Panc1 (cell line): ENCODE results near the gene CD99.

Source experiments
- POLR2AphosphoS5 ChIP-seq: IDR thresholded peaks from 2 replicates; pipeline ENCODE4 v1.6.1; 2012; ENCODE audit warnings: mild to moderate bottlenecking, low read depth, low read length, moderate library complexity
- TF ChIP-seq, protein P1 (sequence below): fragments of 450-650 bp; IDR thresholded peaks from 2 replicates; pipeline ENCODE4 v1.5.1; 2017; ENCODE audit warnings: mild to moderate bottlenecking
- TF ChIP-seq, protein P2 (sequence below), 2 experiments: IDR thresholded peaks; 2 replicates each; pipeline ENCODE4 v1.6.1; 2011 to 2012; ENCODE audit warnings: low read depth in 2 of 2, control low read depth in 1 of 2, low read length in 1 of 2, mild to moderate bottlenecking in 1 of 2, moderate library complexity in 1 of 2; ENCODE audit not compliant: insufficient read depth in 1 of 2

DNA sequence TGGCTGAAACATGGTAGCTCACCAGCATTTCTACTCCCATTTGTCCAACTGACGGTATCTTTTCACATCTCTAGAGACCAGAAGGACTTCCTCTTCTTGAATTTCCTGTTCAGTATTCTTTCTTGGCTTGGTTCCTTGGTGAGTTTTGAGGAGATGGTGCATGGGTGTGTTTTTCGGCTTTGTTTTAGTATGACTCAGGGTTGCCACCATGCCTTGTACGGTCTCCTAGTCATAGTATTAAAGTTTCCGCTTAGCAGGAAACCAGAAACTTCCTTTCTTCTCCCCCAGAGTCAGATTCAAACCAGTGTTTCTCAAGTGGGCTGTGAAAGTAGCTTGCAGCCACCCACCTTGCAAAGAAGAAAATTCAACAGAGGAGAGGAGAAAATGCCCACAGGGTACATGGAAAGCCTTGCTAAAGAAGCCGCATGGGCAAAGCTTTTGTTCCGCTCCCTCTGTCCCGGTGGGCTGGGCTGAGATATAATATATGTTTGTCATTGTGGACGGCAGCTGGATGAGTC lies 5.7 kb downstream of the CD99 start:
- TF ChIP-seq, protein P1, sequence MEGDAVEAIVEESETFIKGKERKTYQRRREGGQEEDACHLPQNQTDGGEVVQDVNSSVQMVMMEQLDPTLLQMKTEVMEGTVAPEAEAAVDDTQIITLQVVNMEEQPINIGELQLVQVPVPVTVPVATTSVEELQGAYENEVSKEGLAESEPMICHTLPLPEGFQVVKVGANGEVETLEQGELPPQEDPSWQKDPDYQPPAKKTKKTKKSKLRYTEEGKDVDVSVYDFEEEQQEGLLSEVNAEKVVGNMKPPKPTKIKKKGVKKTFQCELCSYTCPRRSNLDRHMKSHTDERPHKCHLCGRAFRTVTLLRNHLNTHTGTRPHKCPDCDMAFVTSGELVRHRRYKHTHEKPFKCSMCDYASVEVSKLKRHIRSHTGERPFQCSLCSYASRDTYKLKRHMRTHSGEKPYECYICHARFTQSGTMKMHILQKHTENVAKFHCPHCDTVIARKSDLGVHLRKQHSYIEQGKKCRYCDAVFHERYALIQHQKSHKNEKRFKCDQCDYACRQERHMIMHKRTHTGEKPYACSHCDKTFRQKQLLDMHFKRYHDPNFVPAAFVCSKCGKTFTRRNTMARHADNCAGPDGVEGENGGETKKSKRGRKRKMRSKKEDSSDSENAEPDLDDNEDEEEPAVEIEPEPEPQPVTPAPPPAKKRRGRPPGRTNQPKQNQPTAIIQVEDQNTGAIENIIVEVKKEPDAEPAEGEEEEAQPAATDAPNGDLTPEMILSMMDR = no peak
- TF ChIP-seq, protein P2, sequence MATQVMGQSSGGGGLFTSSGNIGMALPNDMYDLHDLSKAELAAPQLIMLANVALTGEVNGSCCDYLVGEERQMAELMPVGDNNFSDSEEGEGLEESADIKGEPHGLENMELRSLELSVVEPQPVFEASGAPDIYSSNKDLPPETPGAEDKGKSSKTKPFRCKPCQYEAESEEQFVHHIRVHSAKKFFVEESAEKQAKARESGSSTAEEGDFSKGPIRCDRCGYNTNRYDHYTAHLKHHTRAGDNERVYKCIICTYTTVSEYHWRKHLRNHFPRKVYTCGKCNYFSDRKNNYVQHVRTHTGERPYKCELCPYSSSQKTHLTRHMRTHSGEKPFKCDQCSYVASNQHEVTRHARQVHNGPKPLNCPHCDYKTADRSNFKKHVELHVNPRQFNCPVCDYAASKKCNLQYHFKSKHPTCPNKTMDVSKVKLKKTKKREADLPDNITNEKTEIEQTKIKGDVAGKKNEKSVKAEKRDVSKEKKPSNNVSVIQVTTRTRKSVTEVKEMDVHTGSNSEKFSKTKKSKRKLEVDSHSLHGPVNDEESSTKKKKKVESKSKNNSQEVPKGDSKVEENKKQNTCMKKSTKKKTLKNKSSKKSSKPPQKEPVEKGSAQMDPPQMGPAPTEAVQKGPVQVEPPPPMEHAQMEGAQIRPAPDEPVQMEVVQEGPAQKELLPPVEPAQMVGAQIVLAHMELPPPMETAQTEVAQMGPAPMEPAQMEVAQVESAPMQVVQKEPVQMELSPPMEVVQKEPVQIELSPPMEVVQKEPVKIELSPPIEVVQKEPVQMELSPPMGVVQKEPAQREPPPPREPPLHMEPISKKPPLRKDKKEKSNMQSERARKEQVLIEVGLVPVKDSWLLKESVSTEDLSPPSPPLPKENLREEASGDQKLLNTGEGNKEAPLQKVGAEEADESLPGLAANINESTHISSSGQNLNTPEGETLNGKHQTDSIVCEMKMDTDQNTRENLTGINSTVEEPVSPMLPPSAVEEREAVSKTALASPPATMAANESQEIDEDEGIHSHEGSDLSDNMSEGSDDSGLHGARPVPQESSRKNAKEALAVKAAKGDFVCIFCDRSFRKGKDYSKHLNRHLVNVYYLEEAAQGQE (IDR thresholded peaks at IDR 0.05; ENCODE audit: insufficient read depth in 1 of 2, low read depth in 2 of 2, low read length in 1 of 2) = no peak
- TF ChIP-seq POLR2AphosphoS5 = no peak
